Measurements from ENCODE around the gene ZNF688.

Gene ZNF688

DNA sequence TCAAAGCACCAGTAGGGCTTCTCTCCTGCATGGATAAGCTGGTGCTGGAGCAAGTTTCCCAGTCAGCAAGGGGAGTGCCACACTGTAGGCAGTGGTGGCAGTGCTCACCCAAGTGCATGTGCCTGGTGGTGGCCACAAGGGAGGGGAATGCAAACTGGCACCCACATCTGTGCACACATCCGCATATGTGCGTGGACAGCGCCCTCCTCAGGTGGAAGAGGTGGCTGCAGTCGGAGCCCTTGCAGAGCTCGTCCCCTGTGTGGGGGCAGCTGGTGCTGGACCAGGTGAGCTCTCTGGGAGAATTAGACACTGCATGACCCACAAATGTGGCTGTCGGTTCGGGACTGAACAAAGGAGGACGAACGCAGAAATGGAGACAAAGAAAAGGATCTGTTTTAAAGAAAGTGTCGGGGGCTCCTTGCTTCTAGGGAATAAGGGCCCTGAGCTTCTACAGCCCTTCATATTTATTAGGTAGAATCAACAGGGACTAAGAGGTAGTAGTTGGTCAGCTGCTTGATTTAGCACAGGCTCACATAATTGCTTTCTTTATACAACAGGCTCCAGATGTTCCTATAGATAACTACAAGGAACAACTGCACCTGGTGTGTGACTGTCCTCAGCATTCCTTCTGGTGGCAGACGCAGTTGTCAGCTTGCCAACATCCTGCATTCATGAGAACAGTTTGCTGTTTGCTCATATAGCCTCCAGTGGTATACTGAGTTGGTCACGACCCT is 44.0 kb upstream of the ZNF688 start:
- Histone ChIP-seq H3K27me3 (ENCODE audit: control insufficient read depth in 3 of 3, insufficient read depth in 3 of 3, low read depth in 1 of 3, low read length in 3 of 3) (peaks cover 0 to 4% (median 0%) of the 10 kb centered on the region in 3 experiments), H3K4ac (ENCODE audit: low read length) (no peak overlapping the region), H3K14ac (ENCODE audit: low read length) (peak overlapping the region; percentile 11), H3K4me1 (ENCODE audit: control insufficient read depth in 2 of 2, insufficient read depth in 1 of 2, low read depth in 1 of 2, low read length in 2 of 2) (peaks cover 0 to 1% of the 10 kb centered on the region in 2 donors), H3K9me3 (replicated peaks in 1 of 2; ENCODE audit: control insufficient read depth in 2 of 2, insufficient read depth in 1 of 2, low read depth in 1 of 2, low read length in 2 of 2) (peaks cover 2 to 16% of the 10 kb centered on the region in 2 donors), H3K4me2 (ENCODE audit: insufficient read depth, low read length, poor library complexity, severe bottlenecking) (no peak overlapping the region), H3K79me1 (ENCODE audit: low read depth, low read length) (no peaks in the 10 kb centered on the region), H3K27ac (replicated peaks; ENCODE audit: low read length) (no peak overlapping the region), H2AK5ac (ENCODE audit: low read depth, low read length) (no peak overlapping the region), H3K9ac (ENCODE audit: low read depth, low read length, poor library complexity) (no peak overlapping the region), H4K8ac (ENCODE audit: low read depth, low read length) (no peak overlapping the region), H2BK15ac (ENCODE audit: low read length) (no peak overlapping the region), H2BK5ac (ENCODE audit: low read length) (no peak overlapping the region), H2BK120ac (ENCODE audit: low read depth, low read length) (no peak overlapping the region), H2BK12ac (ENCODE audit: low read length) (no peak overlapping the region), H3K23ac (ENCODE audit: low read depth, low read length, poor library complexity) (peak overlapping the region; percentile 13), H3K36me3 (replicated peaks in 1 of 2; ENCODE audit: control insufficient read depth in 2 of 2, insufficient read depth in 2 of 2, low read length in 2 of 2) (no peaks in the 10 kb centered on the region), H3K18ac (ENCODE audit: low read length) (no peak overlapping the region), H4K91ac (ENCODE audit: low read depth, low read length, poor library complexity) (no peak overlapping the region), H2AFZ (ENCODE audit: low read length) (no peak overlapping the region), H3K4me3 (ENCODE audit: low read length in 2 of 2) (no peak overlapping the region)
- DNase-seq (ENCODE audit: low spot score), result peak; percentile 45
- no CpG with 5 or more reads among the region's 12 CpGs for WGBS, 2 donors (ENCODE audit: extremely low coverage in 2 of 2, insufficient read length in 2 of 2, insufficient replicate concordance in 1 of 2)

GRCh38 chr16:30609926-30610839 is 38.7 kb upstream of the ZNF688 start, which contains the start of gene ZNF689:
Gene ZNF689 (minus strand): TSS chr16:30610389. CDS start chr16:30610041, 348 bp downstream.
- WGBS, 2 donors (ENCODE audit: extremely low coverage in 2 of 2, insufficient read length in 2 of 2, insufficient replicate concordance in 1 of 2), result no CpG with 5 or more reads among the region's 63 CpGs
- peak within 1 kb of the TSS; percentile 89 to 96 for H3K4me3 ChIP-seq (ENCODE audit: low read length in 2 of 2)
- H4K91ac ChIP-seq (ENCODE audit: low read depth, low read length, poor library complexity), result peak within 1 kb of the TSS; percentile 38

GRCh38 chr16:30609002-30609925 is 37.8 kb upstream of the ZNF688 start:
- DNase-seq (ENCODE audit: low spot score), result no peak
- H2BK15ac ChIP-seq (ENCODE audit: low read length), result peak overlapping the region; percentile 72
- H3K4me2 ChIP-seq (ENCODE audit: insufficient read depth, low read length, poor library complexity, severe bottlenecking), result peak overlapping the region; percentile 96
- H2BK5ac ChIP-seq (ENCODE audit: low read length), result peak overlapping the region; percentile 79
- H2AK5ac ChIP-seq (ENCODE audit: low read depth, low read length), result peak overlapping the region; percentile 98
- H4K91ac ChIP-seq (ENCODE audit: low read depth, low read length, poor library complexity), result peak overlapping the region; percentile 38
- H3K9me3 ChIP-seq (replicated peaks in 1 of 2; ENCODE audit: control insufficient read depth in 2 of 2, insufficient read depth in 1 of 2, low read depth in 1 of 2, low read length in 2 of 2), result no peaks in the 10 kb centered on the region
- H3K9ac ChIP-seq (ENCODE audit: low read depth, low read length, poor library complexity), result peak overlapping the region; percentile 95
- no peaks in the 10 kb centered on the region for H3K27me3 ChIP-seq (ENCODE audit: control insufficient read depth in 3 of 3, insufficient read depth in 3 of 3, low read depth in 1 of 3, low read length in 3 of 3)
- peak overlapping the region; percentile 97 for H3K23ac ChIP-seq (ENCODE audit: low read depth, low read length, poor library complexity)
- peaks cover 4% of the 10 kb centered on the region for H3K79me1 ChIP-seq (ENCODE audit: low read depth, low read length)
- peak overlapping the region; percentile 74 for H3K27ac ChIP-seq (replicated peaks; ENCODE audit: low read length)
- peak overlapping the region; percentile 97 for H3K18ac ChIP-seq (ENCODE audit: low read length)
- H3K4me1 ChIP-seq (ENCODE audit: control insufficient read depth in 2 of 2, insufficient read depth in 1 of 2, low read depth in 1 of 2, low read length in 2 of 2), result peaks cover 0 to 3% of the 10 kb centered on the region in 2 donors
- peak overlapping the region; percentile 95 for H3K14ac ChIP-seq (ENCODE audit: low read length)
- peaks cover 11 to 47% of the 10 kb centered on the region in 2 donors for H3K36me3 ChIP-seq (replicated peaks in 1 of 2; ENCODE audit: control insufficient read depth in 2 of 2, insufficient read depth in 2 of 2, low read length in 2 of 2)
- H2AFZ ChIP-seq (ENCODE audit: low read length), result peak overlapping the region; percentile 88
- H3K4ac ChIP-seq (ENCODE audit: low read length), result peak overlapping the region; percentile 40
- no peak overlapping the region for H2BK12ac ChIP-seq (ENCODE audit: low read length)
- peak overlapping the region; percentile 89 to 96 for H3K4me3 ChIP-seq (ENCODE audit: low read length in 2 of 2)
- no CpG with 5 or more reads among the region's 40 CpGs for WGBS, 2 donors (ENCODE audit: extremely low coverage in 2 of 2, insufficient read length in 2 of 2, insufficient replicate concordance in 1 of 2)
- H2BK120ac ChIP-seq (ENCODE audit: low read depth, low read length), result peak overlapping the region; percentile 39
- peak overlapping the region; percentile 92 for H4K8ac ChIP-seq (ENCODE audit: low read depth, low read length)

More at GRCh38 chr16:30609926-30610839, 38.7 kb upstream of the ZNF688 start, which contains the start of gene ZNF689:
- Histone ChIP-seq H2BK5ac (ENCODE audit: low read length) (peak within 1 kb of the TSS; percentile 79), H3K9me3 (replicated peaks in 1 of 2; ENCODE audit: control insufficient read depth in 2 of 2, insufficient read depth in 1 of 2, low read depth in 1 of 2, low read length in 2 of 2) (no peaks in the 10 kb centered on the region), H2BK15ac (ENCODE audit: low read length) (peak within 1 kb of the TSS; percentile 72), H3K36me3 (replicated peaks in 1 of 2; ENCODE audit: control insufficient read depth in 2 of 2, insufficient read depth in 2 of 2, low read length in 2 of 2) (peaks cover 3 to 37% of the 10 kb centered on the region in 2 donors), H3K14ac (ENCODE audit: low read length) (peak within 1 kb of the TSS; percentile 95), H3K9ac (ENCODE audit: low read depth, low read length, poor library complexity) (peak within 1 kb of the TSS; percentile 95), H3K4me1 (ENCODE audit: control insufficient read depth in 2 of 2, insufficient read depth in 1 of 2, low read depth in 1 of 2, low read length in 2 of 2) (peaks cover 0 to 3% of the 10 kb centered on the region in 2 donors), H3K79me1 (ENCODE audit: low read depth, low read length) (peaks cover 4% of the 10 kb centered on the region), H3K4me2 (ENCODE audit: insufficient read depth, low read length, poor library complexity, severe bottlenecking) (peak within 1 kb of the TSS; percentile 96), H2BK120ac (ENCODE audit: low read depth, low read length) (peak within 1 kb of the TSS; percentile 39), H3K27ac (replicated peaks; ENCODE audit: low read length) (peak within 1 kb of the TSS; percentile 74), H2AK5ac (ENCODE audit: low read depth, low read length) (peak within 1 kb of the TSS; percentile 98), H2AFZ (ENCODE audit: low read length) (peak within 1 kb of the TSS; percentile 88), H4K8ac (ENCODE audit: low read depth, low read length) (peak within 1 kb of the TSS; percentile 92), H3K27me3 (ENCODE audit: control insufficient read depth in 3 of 3, insufficient read depth in 3 of 3, low read depth in 1 of 3, low read length in 3 of 3) (no peaks in the 10 kb centered on the region), H3K4ac (ENCODE audit: low read length) (peak within 1 kb of the TSS; percentile 40), H3K18ac (ENCODE audit: low read length) (peak within 1 kb of the TSS; percentile 97), H3K23ac (ENCODE audit: low read depth, low read length, poor library complexity) (peak within 1 kb of the TSS; percentile 97), H2BK12ac (ENCODE audit: low read length) (no peak within 1 kb of the TSS)
- peak; percentile 99 for DNase-seq (ENCODE audit: low spot score)
